GM12878 (cell line): Measurements from ENCODE around the gene ULK4. TPM values are rescaled to one million over a fixed set of nuclear protein-coding genes. Genes with fewer than 3 reads are reported as not detected.

Source experiments
- ATF7 ChIP-seq: fragments of 450-650 bp; IDR thresholded peaks from 2 replicates; pipeline ENCODE4 v1.6.1; 2016; ENCODE audit warnings: low read depth, mild to moderate bottlenecking
- CEBPB ChIP-seq, 2 experiments: fragments of 150-350 bp in 1 of 2; IDR thresholded peaks; 2 replicates each; pipeline ENCODE4 v1.6.1; 2012 to 2014; ENCODE audit warnings: low read depth in 2 of 2, low read length in 2 of 2, borderline replicate concordance in 1 of 2, inconsistent platforms in 1 of 2
- CUX1 ChIP-seq: IDR thresholded peaks from 2 replicates; pipeline ENCODE4 v1.6.1; 2012; ENCODE audit warnings: improper control_type of control experiment, low read depth, low read length; ENCODE audit not compliant: insufficient replicate concordance
- EP300 ChIP-seq, 2 experiments: fragments of 150-350 bp in 1 of 2; IDR thresholded peaks; 2 replicates each; pipeline ENCODE4 v1.6.1; 2011 to 2012; ENCODE audit warnings: low read depth in 2 of 2, low read length in 2 of 2, borderline replicate concordance in 1 of 2, improper control_type of control experiment in 1 of 2, inconsistent platforms in 1 of 2; ENCODE audit not compliant: control insufficient read depth in 1 of 2
- GABPA ChIP-seq: IDR thresholded peaks from 2 replicates; pipeline ENCODE4 v1.6.1; 2014; ENCODE audit warnings: antibody characterized with exemption, low read depth, mild to moderate bottlenecking, inconsistent platforms
- GATAD2B ChIP-seq: fragments of 450-650 bp; conservative IDR thresholded peaks from 2 replicates; pipeline ENCODE4 v1.6.1; 2017; ENCODE audit warnings: low read depth, mild to moderate bottlenecking, moderate library complexity
- HDGF ChIP-seq: fragments of 450-650 bp; IDR thresholded peaks from 2 replicates; pipeline ENCODE4 v1.6.1; 2016; ENCODE audit warnings: antibody characterized with exemption
- JUNB ChIP-seq: IDR thresholded peaks from 2 replicates; pipeline ENCODE4 v1.6.1; 2016; ENCODE audit warnings: antibody characterized with exemption, mild to moderate bottlenecking
- KLF5 ChIP-seq: fragments of 450-650 bp; IDR thresholded peaks from 2 replicates; pipeline ENCODE4 v1.6.1; 2014; ENCODE audit warnings: mild to moderate bottlenecking; ENCODE audit not compliant: partially characterized antibody
- MLLT1 ChIP-seq: fragments of 450-650 bp; IDR thresholded peaks from 2 replicates; pipeline ENCODE4 v1.6.1; 2016; ENCODE audit warnings: mild to moderate bottlenecking
- RCOR1 ChIP-seq: conservative IDR thresholded peaks from 2 replicates; pipeline ENCODE4 v1.6.1; 2012; ENCODE audit warnings: low read depth, low read length, improper control_type of control experiment
- SP1 ChIP-seq: IDR thresholded peaks from one replicate; pipeline ENCODE4 v1.6.1; 2011; ENCODE audit warnings: low read depth, low read length
- TCF7 ChIP-seq: IDR thresholded peaks from 2 replicates; pipeline ENCODE4 v1.6.1; 2014; ENCODE audit warnings: antibody characterized with exemption, borderline replicate concordance
- ZBTB4 ChIP-seq: fragments of 450-650 bp; formaldehyde crosslinking; IDR thresholded peaks from 2 replicates; pipeline ENCODE4 v1.4.0; 2022; ENCODE audit warnings: mild to moderate bottlenecking, moderate library complexity
- polyA plus RNA-seq, 11 experiments: library from polyadenylated mRNA; depleted of rRNA in 4 of 11; unstranded in 6 of 11; stranded (reverse) in 5 of 11; fragments of >200 nt; fragmentation: Nextera tagmentation in 4 of 11; fragmentation: Illumina TruSeq in 1 of 11; extraction: Ambion mirVana in 4 of 11; extraction: Trizol in 1 of 11; gene quantifications; 1 replicate in 1 of 11; 2 replicates in 10 of 11; pipeline versions ENCODE4 v1.2.1 to v1.2.3, GENCODE V29; 2011 to 2016; ENCODE audit warnings: inconsistent platforms in 2 of 11, missing spikeins in 2 of 11, low read depth in 1 of 11
- total RNA-seq, 4 experiments: library from RNA; depleted of rRNA in 3 of 4; stranded (reverse); fragments of >200 nt in 3 of 4; fragmentation: Illumina TruSeq in 1 of 4; extraction: Trizol in 1 of 4; gene quantifications; 2 replicates each; pipeline versions ENCODE4 v1.2.1 to v1.2.3, GENCODE V29; 2013 to 2021
- TF ChIP-seq, protein P1 (sequence below): fragments of 450-650 bp; formaldehyde crosslinking; IDR thresholded peaks from 2 replicates; pipeline ENCODE4 v1.5.0; 2022; ENCODE audit warnings: mild to moderate bottlenecking, missing genetic modification characterization

Gene ULK4
- total and polyA plus RNA-seq, 10 of the 15 experiments (the other 5 are each of a cell fraction or from before 2014, with no cell fraction given): 3.5 to 7.6 (median 6.3) TPM

- TF ChIP-seq TCF7 (no peak), GABPA (peak; percentile 86), RCOR1 (no peak), ZBTB4 (no peak), KLF5 (peak; percentile 99), JUNB (no peak), CEBPB (IDR thresholded peaks at IDR 0.05; ENCODE audit: borderline replicate concordance in 1 of 2, low read depth in 2 of 2, low read length in 2 of 2) (no peak), CUX1 (no peak), HDGF (peak; percentile 75; the same call in 1 of the 2 replicates), SP1 (peak; percentile 89), MLLT1 (peak; percentile 47; the same call in 1 of the 2 replicates), GATAD2B (peak; percentile 83), EP300 (IDR thresholded peaks at IDR 0.05; ENCODE audit: borderline replicate concordance in 1 of 2, control insufficient read depth in 1 of 2, low read depth in 2 of 2, low read length in 2 of 2) (no peak), ATF7 (peak; percentile 99)
- TF ChIP-seq, protein P1, sequence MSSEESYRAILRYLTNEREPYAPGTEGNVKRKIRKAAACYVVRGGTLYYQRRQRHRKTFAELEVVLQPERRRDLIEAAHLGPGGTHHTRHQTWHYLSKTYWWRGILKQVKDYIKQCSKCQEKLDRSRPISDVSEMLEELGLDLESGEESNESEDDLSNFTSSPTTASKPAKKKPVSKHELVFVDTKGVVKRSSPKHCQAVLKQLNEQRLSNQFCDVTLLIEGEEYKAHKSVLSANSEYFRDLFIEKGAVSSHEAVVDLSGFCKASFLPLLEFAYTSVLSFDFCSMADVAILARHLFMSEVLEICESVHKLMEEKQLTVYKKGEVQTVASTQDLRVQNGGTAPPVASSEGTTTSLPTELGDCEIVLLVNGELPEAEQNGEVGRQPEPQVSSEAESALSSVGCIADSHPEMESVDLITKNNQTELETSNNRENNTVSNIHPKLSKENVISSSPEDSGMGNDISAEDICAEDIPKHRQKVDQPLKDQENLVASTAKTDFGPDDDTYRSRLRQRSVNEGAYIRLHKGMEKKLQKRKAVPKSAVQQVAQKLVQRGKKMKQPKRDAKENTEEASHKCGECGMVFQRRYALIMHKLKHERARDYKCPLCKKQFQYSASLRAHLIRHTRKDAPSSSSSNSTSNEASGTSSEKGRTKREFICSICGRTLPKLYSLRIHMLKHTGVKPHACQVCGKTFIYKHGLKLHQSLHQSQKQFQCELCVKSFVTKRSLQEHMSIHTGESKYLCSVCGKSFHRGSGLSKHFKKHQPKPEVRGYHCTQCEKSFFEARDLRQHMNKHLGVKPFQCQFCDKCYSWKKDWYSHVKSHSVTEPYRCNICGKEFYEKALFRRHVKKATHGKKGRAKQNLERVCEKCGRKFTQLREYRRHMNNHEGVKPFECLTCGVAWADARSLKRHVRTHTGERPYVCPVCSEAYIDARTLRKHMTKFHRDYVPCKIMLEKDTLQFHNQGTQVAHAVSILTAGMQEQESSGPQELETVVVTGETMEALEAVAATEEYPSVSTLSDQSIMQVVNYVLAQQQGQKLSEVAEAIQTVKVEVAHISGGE (CRISPR knock-in tag): no peak
These were observed at the start of gene ULK4 (continued) for GRCh38 chr3:41961751-41962679.
